Fibroblast of skin of left quadriceps (primary cell): ENCODE results near the gene IL15RA.

Source experiments
- DNase-seq, 2 experiments: peaks; one replicate each; pipeline ENCODE4 v3.0.0-alpha.2; 2013; ENCODE audit warnings: low read depth in 2 of 2

IL15RA gene, protein sequence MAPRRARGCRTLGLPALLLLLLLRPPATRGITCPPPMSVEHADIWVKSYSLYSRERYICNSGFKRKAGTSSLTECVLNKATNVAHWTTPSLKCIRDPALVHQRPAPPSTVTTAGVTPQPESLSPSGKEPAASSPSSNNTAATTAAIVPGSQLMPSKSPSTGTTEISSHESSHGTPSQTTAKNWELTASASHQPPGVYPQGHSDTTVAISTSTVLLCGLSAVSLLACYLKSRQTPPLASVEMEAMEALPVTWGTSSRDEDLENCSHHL

DNA sequence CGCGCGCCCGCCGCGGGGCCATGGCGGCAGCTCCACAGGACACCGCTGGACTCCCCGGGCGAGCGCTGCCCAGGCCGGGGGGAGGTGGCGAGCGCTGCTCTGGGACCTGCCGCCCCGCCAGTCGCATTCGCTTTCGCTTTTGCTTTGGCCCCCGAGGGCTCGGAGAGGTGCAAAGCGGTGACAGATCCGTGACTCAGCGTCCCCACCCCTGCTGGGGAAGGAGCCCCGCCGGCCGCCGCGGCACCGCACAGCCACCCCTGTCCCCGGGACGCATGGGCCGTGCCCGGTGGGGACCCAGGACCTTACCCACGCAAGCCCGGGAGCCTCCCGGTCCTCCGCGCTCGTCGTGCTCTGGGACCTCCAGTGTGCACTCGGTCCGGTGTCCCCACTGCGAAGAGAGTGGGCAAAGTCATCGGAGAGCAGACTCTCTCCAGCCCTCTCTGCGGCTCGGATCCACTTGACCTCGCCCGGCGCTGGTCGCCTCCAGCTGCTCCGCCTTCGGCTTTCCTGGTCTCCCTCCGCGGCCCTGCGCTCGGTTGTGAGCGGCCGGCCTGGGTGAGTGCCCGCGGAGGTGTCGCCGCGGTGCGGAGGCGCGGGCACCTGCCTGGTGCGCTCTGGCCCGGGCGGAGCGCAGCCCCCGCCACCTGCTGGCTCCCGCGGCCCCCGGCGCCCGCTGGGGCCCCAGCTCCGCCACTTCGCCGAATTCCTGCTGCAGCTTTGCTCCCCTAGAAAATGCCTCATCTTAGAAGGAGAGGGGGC lies at the start of gene IL15RA:
IL15RA (minus strand) TSS at position 73 of the 759 bp plus-strand sequence; CDS start at position 22, 51 bp downstream.
- no peak for DNase-seq

DNA sequence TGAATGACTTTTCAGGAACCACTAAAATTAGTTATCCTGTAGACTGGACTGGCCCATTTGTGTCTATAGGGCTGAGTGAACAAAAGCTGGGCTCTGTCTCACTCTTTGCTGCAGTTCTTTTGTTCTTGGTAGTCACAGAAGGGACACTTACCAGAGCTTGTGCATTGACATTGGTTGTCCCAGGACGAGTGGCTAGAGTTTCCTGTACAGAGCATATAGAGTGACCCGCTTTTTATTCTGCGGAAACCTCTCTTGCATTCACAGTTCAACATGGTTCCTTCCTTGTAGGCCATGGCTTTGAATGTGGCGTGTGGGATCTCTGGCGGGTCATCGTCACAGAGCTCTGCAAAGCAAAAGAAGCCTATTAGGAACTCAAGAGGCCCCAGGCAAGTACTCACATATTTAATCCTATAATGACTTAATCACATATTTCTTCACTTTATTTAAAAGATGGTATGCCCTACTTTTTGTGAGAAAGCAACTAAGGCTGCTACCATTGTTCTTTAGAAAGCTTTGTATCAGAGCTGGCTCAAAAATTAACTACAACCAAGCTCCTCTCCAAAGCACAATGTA lies 48.4 kb upstream of the IL15RA start:
- no peak for DNase-seq

- DNase-seq = no peak
Measured at GRCh38 chr10:6024334-6024682, 47.0 kb upstream of the IL15RA start.

- no peak for DNase-seq
Measured at GRCh38 chr10:6023661-6024333, 46.5 kb upstream of the IL15RA start.

GRCh38 chr10:6022660-6023059 lies 45.3 kb upstream of the IL15RA start:
- no peak for DNase-seq

DNA sequence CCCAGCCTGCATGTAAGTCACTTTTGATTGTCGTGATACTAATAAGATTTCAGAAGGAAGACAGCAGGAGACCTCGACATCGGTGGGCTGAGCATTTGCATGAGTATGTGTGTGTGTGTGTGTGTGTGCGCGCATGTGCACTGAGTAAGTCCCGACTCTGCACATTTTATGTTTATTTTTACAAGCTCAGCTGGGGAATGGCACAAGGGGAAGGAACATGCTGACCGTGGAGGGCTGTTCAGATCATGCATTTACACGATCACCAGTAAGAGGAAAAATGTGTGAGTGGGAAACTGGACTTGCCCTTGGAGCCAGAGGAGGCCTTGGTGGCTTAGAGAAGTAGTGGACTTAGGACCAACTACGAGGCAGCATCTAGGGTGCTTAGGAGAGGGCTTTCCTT lies 43.5 kb upstream of the IL15RA start:
- DNase-seq = no peak

GRCh38 chr10:6019796-6020195 lies 42.5 kb upstream of the IL15RA start:
- DNase-seq = no peak

DNA sequence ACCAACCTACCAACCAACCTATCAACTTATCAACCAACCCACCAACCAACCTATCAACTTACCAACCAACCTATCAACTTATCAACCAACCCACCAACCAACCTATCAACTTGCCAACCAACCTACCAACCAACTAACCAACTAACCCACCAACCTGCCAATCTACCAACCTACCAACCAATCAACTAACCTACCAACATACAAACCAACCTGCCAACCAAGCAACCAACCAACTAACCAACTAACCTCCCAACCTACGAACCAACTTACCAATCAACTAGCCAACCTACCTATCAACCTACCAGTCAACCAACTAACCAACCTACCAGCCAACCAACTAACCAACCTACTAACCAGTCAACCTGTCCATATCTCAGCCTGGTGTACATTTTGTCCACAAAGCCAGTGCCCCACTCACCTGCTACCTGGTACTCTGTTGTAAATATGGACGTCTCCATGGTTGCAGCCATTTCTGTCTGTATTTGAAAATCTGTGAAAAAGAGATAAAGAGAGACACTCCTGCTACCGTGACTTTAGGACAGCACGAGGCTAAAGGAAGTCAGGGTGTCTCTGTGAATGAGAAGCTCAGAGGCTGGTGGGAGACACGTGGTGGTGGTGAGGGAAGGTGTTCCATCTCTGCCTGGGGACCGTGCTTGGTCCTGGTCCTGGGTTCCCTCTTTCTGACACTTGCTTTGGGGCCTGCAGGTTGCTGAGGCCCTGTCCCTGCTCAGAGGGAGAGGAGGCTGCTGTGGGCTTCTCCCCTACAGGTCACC lies 41.9 kb upstream of the IL15RA start:
- no peak for DNase-seq

- DNase-seq = no peak
Measured at GRCh38 chr10:6018422-6018821, 41.1 kb upstream of the IL15RA start.

DNA sequence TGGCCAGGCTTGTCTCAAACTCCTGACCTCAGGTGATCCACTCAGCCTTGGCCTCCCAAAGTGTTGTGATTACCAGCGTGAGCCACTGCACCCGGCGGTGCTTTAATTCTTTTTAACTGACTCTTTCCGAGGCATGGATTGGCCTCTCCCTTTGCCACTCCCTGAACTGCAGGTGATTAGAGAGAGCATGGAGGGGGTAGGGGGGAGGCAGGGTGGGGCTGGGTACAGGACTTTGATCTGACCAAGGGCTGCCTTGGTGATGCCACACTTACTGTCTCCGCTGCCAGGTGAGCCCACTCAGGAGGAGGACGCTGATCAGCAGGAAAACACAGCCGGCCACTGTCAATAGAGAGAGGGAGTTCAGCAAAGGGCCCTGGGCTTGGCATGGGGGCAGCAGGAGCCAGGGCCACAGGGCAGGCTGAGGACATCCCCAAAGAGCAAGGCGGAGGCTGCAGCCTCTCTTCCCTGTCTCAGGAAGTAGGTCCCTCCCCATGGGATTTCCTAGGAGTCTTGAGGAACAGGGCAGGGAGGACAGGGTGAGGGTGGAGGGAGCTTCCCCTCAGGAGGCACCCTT lies 40.5 kb upstream of the IL15RA start:
- no peak for DNase-seq

DNA sequence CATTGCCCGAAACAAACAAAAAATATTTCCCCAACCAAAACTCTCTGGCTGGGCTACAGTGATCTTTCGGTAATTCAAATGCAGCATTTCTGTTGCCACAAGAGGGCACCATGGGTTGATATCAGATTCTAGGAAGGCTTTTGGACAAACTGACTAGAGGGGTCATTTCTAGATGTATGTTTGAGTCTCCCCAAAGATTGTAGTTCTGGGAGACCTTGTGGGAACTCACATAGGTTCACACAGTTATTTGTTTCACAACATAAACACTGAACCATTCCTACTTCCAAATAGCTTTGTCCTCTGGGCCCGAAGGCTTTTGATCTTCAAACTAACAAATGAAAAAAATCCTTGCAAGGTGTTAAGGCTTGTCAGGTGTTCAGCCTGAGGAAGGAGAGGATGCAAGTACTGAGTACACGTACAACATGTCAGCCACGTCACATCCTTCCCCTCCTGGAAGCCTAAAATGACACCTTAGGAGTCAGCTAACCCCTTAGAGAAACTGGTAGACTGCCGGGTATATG lies 37.0 kb upstream of the IL15RA start:
- DNase-seq = peak in 1 of 2 experiments; percentile 6

DNA sequence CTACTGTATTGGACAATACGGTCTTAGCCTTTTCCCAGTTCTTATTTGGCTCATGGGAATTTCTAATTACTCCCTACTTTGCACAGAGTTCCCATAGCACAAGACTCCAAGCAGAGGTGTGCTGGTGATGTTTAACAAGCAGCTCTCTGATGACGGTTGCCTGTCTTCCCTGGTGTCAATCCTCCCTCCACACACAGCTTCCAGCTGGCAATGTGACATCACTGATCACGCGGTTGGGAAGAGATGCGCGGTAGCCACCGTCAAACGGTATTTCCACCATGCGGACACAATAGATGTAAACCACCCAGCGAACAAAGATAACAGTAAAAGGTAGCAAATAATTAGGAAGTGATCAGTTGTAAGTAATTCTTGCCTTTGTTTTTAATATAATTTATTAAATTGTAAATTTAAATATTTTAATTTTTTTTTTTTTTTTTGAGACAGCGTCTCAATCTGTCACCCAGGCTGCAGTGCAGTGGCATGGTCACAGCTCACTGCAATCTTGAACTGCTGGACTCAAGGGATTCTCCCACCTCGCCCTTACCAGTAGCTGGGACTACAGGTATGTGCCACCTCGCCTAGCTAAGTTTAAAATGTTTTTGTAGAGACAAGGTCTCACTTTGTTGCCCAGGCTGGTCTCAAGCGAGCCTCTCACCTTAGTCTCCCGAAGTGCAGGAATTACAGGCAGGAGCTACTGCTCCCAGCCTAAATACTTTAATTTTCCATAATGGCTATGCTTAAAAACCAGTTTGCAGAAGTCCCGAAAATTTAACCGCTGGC lies 36.3 kb upstream of the IL15RA start:
- DNase-seq = no peak

DNA sequence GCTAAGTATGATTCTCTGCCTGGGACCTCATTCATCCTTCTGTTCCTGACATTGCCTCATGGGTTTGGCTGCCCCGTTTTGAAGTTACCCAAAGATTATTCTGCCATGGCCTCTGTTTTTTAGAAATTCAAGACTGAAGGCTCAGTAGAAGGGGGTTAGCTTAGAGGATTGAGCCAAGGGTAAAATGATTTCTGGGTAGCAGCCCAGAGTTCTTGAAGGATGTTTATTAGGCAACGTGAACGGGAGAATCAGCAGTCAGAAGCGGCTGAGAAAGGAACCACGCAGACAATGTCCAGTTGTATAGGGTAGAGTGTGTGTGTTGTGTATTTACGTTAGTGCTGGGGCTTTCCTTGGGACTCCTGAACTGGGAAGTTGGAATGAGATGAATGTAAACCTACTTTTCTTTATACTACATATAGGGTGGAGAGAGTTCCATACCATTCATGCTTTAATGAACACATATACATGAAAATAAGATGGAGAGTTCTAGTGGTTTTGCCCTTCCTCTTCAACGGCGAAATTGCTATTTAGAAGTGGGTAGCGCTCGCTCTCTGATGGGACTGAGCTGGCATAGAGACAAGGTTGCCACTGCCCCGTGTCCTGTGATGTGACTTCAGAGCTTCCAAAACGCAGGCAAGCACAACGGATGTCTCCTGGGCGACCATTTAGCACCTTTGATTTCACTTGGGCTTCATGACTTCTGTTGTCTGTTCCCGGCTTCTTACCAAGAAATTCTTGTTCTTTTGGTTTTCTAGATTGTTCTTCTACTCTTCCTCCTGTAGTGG lies 35.0 kb upstream of the IL15RA start:
- DNase-seq = no peak

DNA sequence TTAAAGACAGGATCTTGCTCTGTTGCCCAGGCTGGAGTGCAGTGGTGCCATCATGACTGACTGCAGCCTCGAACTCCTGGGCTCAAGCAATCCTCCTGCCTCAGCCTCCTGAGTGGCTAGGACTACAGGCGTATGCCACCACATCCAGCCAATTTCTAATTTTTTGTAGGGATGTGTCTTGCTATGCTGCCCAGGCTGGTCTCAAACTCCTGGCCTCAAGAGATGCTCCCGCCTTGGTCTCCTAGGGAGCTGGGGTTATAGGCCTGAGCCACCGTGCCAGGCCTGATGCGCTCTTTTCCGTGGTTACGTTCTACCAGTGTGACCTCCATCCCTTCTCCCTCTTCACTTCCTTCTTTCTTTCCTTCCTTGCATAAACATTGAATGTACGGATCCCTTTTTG lies 34.2 kb upstream of the IL15RA start:
- no peak for DNase-seq

DNA sequence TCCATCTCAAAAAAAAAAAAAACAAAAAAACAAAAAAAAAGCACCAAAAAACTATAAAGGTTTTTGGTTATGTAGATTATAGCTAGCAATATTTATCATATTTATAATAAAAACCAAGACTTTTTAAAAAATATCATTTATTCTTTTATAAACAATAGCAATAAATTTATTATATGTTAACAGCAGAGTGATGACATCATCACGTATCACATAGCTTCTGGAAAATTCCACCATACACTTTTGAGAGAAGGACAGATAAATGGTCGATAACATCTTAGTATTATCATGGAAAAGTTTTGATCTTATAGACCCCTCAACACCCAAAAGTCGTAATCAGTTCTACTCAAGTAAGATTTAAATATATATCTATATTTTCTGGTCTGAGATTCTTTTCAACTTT lies 33.2 kb upstream of the IL15RA start:
- no peak for DNase-seq

DNA sequence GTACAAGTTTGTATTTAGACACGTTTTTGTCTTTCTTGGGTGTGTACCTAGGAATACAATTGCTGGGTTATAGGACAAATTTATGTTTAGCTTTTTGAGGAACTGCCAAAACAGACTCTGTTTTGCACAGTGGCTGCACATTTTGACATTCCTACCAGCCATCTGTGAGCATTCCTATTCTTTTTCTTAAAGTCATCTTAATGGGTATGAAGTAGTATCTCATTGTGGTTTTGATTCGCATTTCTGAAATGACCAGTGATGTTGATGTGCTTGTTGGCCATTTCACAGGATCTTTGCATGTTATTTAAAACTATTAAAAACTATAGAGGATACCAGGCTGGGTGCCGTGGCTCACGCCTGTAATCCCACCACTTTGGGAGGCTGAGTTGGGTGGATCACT lies 32.6 kb upstream of the IL15RA start:
- no peak for DNase-seq

GRCh38 chr10:6009150-6009549 lies 31.8 kb upstream of the IL15RA start:
- peak in 1 of 2 experiments; percentile 5 for DNase-seq

DNA sequence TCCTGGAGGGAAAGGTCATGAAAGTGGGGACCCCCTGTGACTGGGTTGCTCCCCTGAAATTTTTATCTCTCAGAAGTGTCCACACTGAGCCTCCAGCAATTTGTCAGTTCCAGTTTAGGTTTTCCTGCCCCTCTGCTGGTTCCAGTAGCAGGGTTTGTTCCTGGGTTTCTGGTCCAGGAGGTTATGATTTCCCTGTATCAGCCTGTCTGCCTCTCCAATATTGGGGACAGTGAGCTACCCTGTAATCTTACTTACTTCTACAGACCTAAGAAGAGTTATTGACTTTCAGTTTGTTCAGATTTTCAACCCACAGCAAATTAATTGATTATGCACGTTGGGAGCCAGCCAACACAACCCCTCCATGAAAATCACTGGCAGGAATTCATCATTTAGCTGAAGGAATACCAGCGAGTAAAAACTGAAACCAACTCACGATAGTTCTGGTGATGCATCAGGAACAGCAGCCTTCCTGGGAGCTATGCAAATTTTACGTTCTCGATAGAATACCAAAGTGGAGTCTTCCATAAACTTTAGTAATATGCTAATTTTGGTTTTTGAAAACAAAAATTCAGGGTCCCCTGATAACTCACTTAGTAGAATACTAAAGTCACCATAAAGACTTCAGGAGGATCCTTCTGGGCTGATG lies 31.3 kb upstream of the IL15RA start:
- no peak for DNase-seq

DNA sequence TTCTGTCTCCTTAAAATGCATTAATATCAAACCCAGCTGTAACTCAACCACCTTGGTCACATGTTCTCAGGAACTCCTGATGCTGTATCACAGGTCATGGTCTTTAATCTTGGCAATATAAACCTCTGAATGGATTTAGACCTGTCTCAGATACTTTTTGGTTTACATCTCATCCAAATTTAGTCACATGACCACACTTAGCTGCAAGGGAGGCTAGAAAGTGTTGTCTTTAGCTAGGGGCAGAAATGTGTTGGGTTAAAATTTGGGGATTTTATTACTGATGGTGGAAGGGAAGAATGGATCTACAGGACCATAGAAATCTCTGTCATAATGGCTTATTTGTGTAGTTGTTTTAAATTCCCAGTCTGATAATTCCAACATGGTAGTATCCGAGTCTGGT lies 29.6 kb upstream of the IL15RA start:
- no peak for DNase-seq
